H1 (cell line): ENCODE measurements around the gene GRIK1. TPM values are rescaled to one million over a fixed set of nuclear protein-coding genes. Genes with fewer than 3 reads are reported as not detected.
"Not testable (repeated sequence)": the region's sequence is repeated elsewhere in the genome, so short reads cannot be mapped to it uniquely, and the experiment has no call there.

Source experiments
- CTCF ChIA-PET: fragments of 300-600 bp; sonication (Branson Sonifier 250); formaldehyde crosslinking; loops from one replicate; lab custom pipeline; 2021; ENCODE audit not compliant: partially characterized antibody; lab: Charles Lee
- POLR2A ChIA-PET: fragments of 300-600 bp; sonication (Branson Sonifier 250); formaldehyde crosslinking; loops from one replicate; lab custom pipeline; 2021; ENCODE audit warnings: inconsistent platforms; ENCODE audit not compliant: partially characterized antibody; lab: Charles Lee
- DNase-seq, 2 experiments: peaks; one replicate each; pipeline versions ENCODE4 v3.0.0 to v3.0.0-alpha.2; 2010 to 2022; ENCODE audit warnings: low spot score in 2 of 2, low read depth in 1 of 2, mixed read lengths in 1 of 2
- FAIRE-seq: peaks from 2 replicates; lab custom pipeline; 2011; peaks lifted over from hg19 to GRCh38; lab: Jason Lieb, UNC
- H2AFZ ChIP-seq: 2 replicates; pipeline ENCODE4 v1.8.1; 2012; ENCODE audit warnings: low read length, inconsistent platforms
- H2AK5ac ChIP-seq: 2 replicates; pipeline ENCODE4 v1.6.1; 2013; ENCODE audit warnings: low read depth, low read length
- H2BK120ac ChIP-seq: replicated peaks from 2 replicates; pipeline ENCODE3; 2013; ENCODE audit warnings: low read depth, low read length, inconsistent platforms
- H2BK12ac ChIP-seq: 2 replicates; pipeline ENCODE4 v1.6.1; 2013; ENCODE audit warnings: low read depth, low read length
- H2BK15ac ChIP-seq: 2 replicates; pipeline ENCODE4 v1.6.1; 2013; ENCODE audit warnings: low read length
- H2BK20ac ChIP-seq: 2 replicates; pipeline ENCODE4 v1.6.1; 2013; ENCODE audit warnings: low read length
- H2BK5ac ChIP-seq: 2 replicates; pipeline ENCODE4 v1.6.1; 2013; ENCODE audit warnings: low read depth, low read length
- H3K14ac ChIP-seq: 2 replicates; pipeline ENCODE4 v1.6.1; 2013; ENCODE audit warnings: inconsistent platforms; ENCODE audit not compliant: insufficient read length
- H3K18ac ChIP-seq: 2 replicates; pipeline ENCODE4 v1.6.1; 2013; ENCODE audit warnings: low read length; ENCODE audit errors: extremely low read depth
- H3K23ac ChIP-seq: 2 replicates; pipeline ENCODE4 v1.6.1; 2013; ENCODE audit warnings: inconsistent platforms; ENCODE audit not compliant: insufficient read length
- H3K23me2 ChIP-seq: 2 replicates; pipeline ENCODE4 v1.6.1; 2013; ENCODE audit warnings: low read depth, low read length
- H3K27ac ChIP-seq: 2 replicates; pipeline ENCODE4 v1.6.1; 2011; ENCODE audit warnings: low read depth, low read length, inconsistent platforms
- H3K27me3 ChIP-seq, 4 experiments: replicated peaks in 1 of 4; 1 replicate in 1 of 4; 2 replicates in 3 of 4; pipeline versions ENCODE4 v1.6.1 to v1.8.1; 2011 to 2013; ENCODE audit warnings: low read length in 3 of 4, mild to moderate bottlenecking in 3 of 4, inconsistent platforms in 2 of 4, mixed read lengths in 2 of 4, moderate library complexity in 1 of 4; ENCODE audit not compliant: control insufficient read depth in 3 of 4, insufficient read depth in 3 of 4; ENCODE audit errors: extremely low read depth in 1 of 4
- H3K36me3 ChIP-seq, 4 experiments: 2 replicates each; pipeline versions ENCODE4 v1.6.1 to v1.8.1; 2011 to 2013; ENCODE audit warnings: mild to moderate bottlenecking in 4 of 4, low read length in 3 of 4, moderate library complexity in 2 of 4, control low read depth in 1 of 4, inconsistent platforms in 1 of 4; ENCODE audit not compliant: insufficient read depth in 4 of 4, control insufficient read depth in 2 of 4
- H3K4ac ChIP-seq: replicated peaks from 2 replicates; pipeline ENCODE3; 2013; ENCODE audit warnings: low read length, low read depth, mixed read lengths, inconsistent platforms; ENCODE audit not compliant: insufficient read length
- H3K4me1 ChIP-seq, 4 experiments: replicated peaks in 1 of 4; 1 replicate in 1 of 4; 2 replicates in 3 of 4; pipeline versions ENCODE4 v1.6.1 to v1.8.1; 2011 to 2013; ENCODE audit warnings: low read length in 3 of 4, inconsistent platforms in 2 of 4, mixed read lengths in 1 of 4; ENCODE audit not compliant: insufficient read depth in 4 of 4, control insufficient read depth in 3 of 4
- H3K4me2 ChIP-seq, 2 experiments: 2 replicates each; pipeline versions ENCODE4 v1.6.1 to v1.8.1; 2011 to 2013; ENCODE audit warnings: low read depth in 2 of 2, low read length in 2 of 2, control low read depth in 1 of 2, inconsistent platforms in 1 of 2, mild to moderate bottlenecking in 1 of 2; ENCODE audit not compliant: insufficient read depth in 1 of 2
- H3K4me3 ChIP-seq, 4 experiments: fragments of 200-600, 300-600 bp in 1 of 4; sonication (generic), shearing (Covaris generic), sonication (Bioruptor Twin) in 1 of 4; 2 replicates each; pipeline versions ENCODE4 v1.5.1 to v1.8.1; 2011 to 2016; ENCODE audit warnings: low read length in 4 of 4, low read depth in 3 of 4, control low read depth in 2 of 4, inconsistent platforms in 2 of 4, mild to moderate bottlenecking in 2 of 4, mixed read lengths in 1 of 4, moderate library complexity in 1 of 4; ENCODE audit not compliant: insufficient read depth in 2 of 4; ENCODE audit errors: extremely low read depth in 1 of 4
- H3K56ac ChIP-seq: replicated peaks from 2 replicates; pipeline ENCODE3; 2013; ENCODE audit warnings: low read depth, mild to moderate bottlenecking, mixed read lengths, low read length, inconsistent platforms; ENCODE audit not compliant: insufficient read length
- H3K79me1 ChIP-seq: 2 replicates; pipeline ENCODE4 v1.6.1; 2013; ENCODE audit warnings: low read depth, low read length, control low read depth
- H3K79me2 ChIP-seq, 2 experiments: 2 replicates each; pipeline versions ENCODE4 v1.6.1 to v1.8.1; 2012 to 2013; ENCODE audit warnings: low read length in 2 of 2, mild to moderate bottlenecking in 2 of 2, inconsistent platforms in 1 of 2; ENCODE audit not compliant: insufficient read depth in 2 of 2, control insufficient read depth in 1 of 2
- H3K9ac ChIP-seq, 4 experiments: replicated peaks in 1 of 4; 1 replicate in 1 of 4; 2 replicates in 3 of 4; pipeline versions ENCODE4 v1.6.1 to v1.8.1; 2011 to 2013; ENCODE audit warnings: low read depth in 3 of 4, low read length in 3 of 4, control low read depth in 2 of 4, mild to moderate bottlenecking in 2 of 4, moderate library complexity in 2 of 4, inconsistent platforms in 1 of 4; ENCODE audit errors: extremely low read depth in 1 of 4
- H3K9me3 ChIP-seq, 2 experiments: 2 replicates each; pipeline versions ENCODE4 v1.6.1 to v1.8.1; 2012 to 2013; ENCODE audit warnings: mild to moderate bottlenecking in 2 of 2, moderate library complexity in 2 of 2, control low read depth in 1 of 2, inconsistent platforms in 1 of 2, low read depth in 1 of 2, low read length in 1 of 2, mixed read lengths in 1 of 2; ENCODE audit not compliant: insufficient read depth in 2 of 2
- H4K20me1 ChIP-seq, 2 experiments: replicated peaks in 1 of 2; 2 replicates each; pipeline versions ENCODE3 to v1.8.1; 2011 to 2013; ENCODE audit warnings: inconsistent platforms in 2 of 2, low read length in 2 of 2, mild to moderate bottlenecking in 1 of 2; ENCODE audit not compliant: insufficient read depth in 2 of 2, control insufficient read depth in 1 of 2
- H4K5ac ChIP-seq: 2 replicates; pipeline ENCODE4 v1.6.1; 2013; ENCODE audit warnings: low read length, low read depth, mixed read lengths, inconsistent platforms; ENCODE audit not compliant: insufficient read length
- H4K8ac ChIP-seq: 2 replicates; pipeline ENCODE4 v1.8.0; 2013; ENCODE audit warnings: mild to moderate bottlenecking, moderate library complexity, low read length, inconsistent platforms; ENCODE audit not compliant: insufficient read depth; ENCODE audit errors: extremely low read depth
- H4K91ac ChIP-seq: replicated peaks from 2 replicates; pipeline ENCODE3; 2013; ENCODE audit warnings: low read length, mixed read lengths, inconsistent platforms; ENCODE audit not compliant: insufficient read length
- PHF8 ChIP-seq: fragments of 200-600 bp; sonication (generic); conservative IDR thresholded peaks from 2 replicates; pipeline ENCODE4 v1.7.1; 2012; ENCODE audit warnings: low read depth, mild to moderate bottlenecking, inconsistent platforms, low read length, moderate library complexity
- WGBS, 2 experiments: shearing (Covaris generic) in 1 of 2; methylation state at CpG; one replicate each; pipeline versions ENCODE4 v1.1.6 to v1.1.7; 2013 to 2015; ENCODE audit warnings: low lambda C conversion rate in 2 of 2, mixed read lengths in 2 of 2, inconsistent platforms in 1 of 2, low coverage in 1 of 2, missing lambda C conversion rate in 1 of 2; ENCODE audit not compliant: insufficient replicate concordance in 2 of 2, insufficient coverage in 1 of 2, insufficient read length in 1 of 2; ENCODE audit errors: extremely low coverage in 1 of 2, missing lambda C conversion rate in 1 of 2; 5-methylcytosine and 5-hydroxymethylcytosine counted together
- polyA plus RNA-seq, 7 experiments: library from polyadenylated mRNA; depleted of rRNA in 3 of 7; stranded (reverse) in 5 of 7; unstranded in 2 of 7; fragments of >200 nt in 5 of 7; fragments of 200-250 nt in 2 of 7; gene quantifications; 1 replicate in 5 of 7; 2 replicates in 1 of 7; 4 replicates in 1 of 7; pipeline versions ENCODE4 v1.2.1 to v1.2.3, GENCODE V29; 2011 to 2013; ENCODE audit warnings: missing spikeins in 2 of 7, mixed read lengths in 2 of 7
- total RNA-seq: library from RNA; stranded (reverse); fragmentation: NEBNext Ultra II Directional; extraction: Animal tissue kit (Norgen Biotek cat#: 25700); gene quantifications from 2 replicates; pipeline ENCODE4 v1.2.1, GENCODE V29; 2021

GRIK1 gene
- total and polyA plus RNA-seq, 2 of the 8 experiments (the other 6 are each of a cell fraction or from before 2014, with no cell fraction given), result 0.11 to 0.32 TPM

GRCh38 chr21:29958551-29958950 lies 18.8 kb upstream of the GRIK1 start (continued):
- TF ChIP-seq PHF8, result no peak
- TF ChIP-seq, all 59 proteins: peak for 0

DNA sequence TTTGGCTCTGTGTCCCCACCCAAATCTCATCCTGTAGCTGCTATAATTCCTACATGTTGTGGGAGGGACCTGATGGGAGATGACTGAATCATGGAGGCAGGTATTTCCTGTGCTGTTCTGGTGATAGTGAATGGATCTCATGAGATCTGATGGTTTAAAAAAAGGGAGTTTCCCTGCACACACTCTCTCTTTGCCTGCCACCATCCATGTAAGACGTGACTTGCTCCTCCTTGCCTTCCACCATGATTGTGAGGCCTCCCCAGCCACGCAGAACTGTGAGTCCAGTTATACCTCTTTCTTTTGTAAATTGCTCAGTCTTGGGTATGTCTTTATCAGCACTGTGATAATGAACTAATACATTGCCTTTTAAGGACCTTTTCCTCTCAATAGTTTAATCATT lies 18.2 kb upstream of the GRIK1 start:
- POLR2A ChIA-PET, result not testable (repeated sequence)

More for the DNA sequence above, 18.2 kb upstream of the GRIK1 start:
- H4K5ac ChIP-seq, H3K9me3 ChIP-seq, H3K4me2 ChIP-seq, H2BK12ac ChIP-seq, H3K4me3 ChIP-seq, H3K18ac ChIP-seq, H4K8ac ChIP-seq, H3K4ac ChIP-seq, H2BK5ac ChIP-seq, H3K27me3 ChIP-seq, H3K56ac ChIP-seq, H3K14ac ChIP-seq, H2AFZ ChIP-seq, H3K4me1 ChIP-seq, H3K27ac ChIP-seq, FAIRE-seq, H3K79me1 ChIP-seq, H4K91ac ChIP-seq, H4K20me1 ChIP-seq, H3K9ac ChIP-seq, H3K36me3 ChIP-seq, H2AK5ac ChIP-seq, H3K23me2 ChIP-seq, H2BK120ac ChIP-seq, H3K23ac ChIP-seq, H2BK15ac ChIP-seq, H3K79me2 ChIP-seq, H2BK20ac ChIP-seq, DNase-seq: not testable (repeated sequence)
- 69% methylated on average over 2 of the region's 2 CpGs; no CpG with 5 or more reads in 1 of the 2 experiments for WGBS, 2 experiments
- CTCF ChIA-PET, result interaction anchor here (1.4 kb wide), 1 partner anchor 125 kb away, joined by 3 read pairs; no protein-coding TSS in a partner anchor
